ENCODE results near the gene SDR42E1. TPM values are rescaled to one million over a fixed set of nuclear protein-coding genes. Genes with fewer than 3 reads are reported as not detected.

Gene SDR42E1
- total and polyA plus RNA-seq, 9 of the 15 experiments (the other 6 are each of a cell fraction or from before 2014, with no cell fraction given) = 0.13 to 1.3 (median 0.42) TPM

GRCh38 chr16:81975637-81976036 lies 35.6 kb downstream of the SDR42E1 start:
- peak; percentile 51 for FAIRE-seq
- H3K9me3 ChIP-seq (replicated peaks; ENCODE audit: control insufficient read depth, insufficient read depth, low read depth, low read length) = no peaks in the 10 kb centered on the region
- ATAC-seq = no peak
- no TSS peak for BruUV-seq (replicated peaks)
- no peak for DNase-seq (ENCODE audit: extremely low read depth in 1 of 4, low spot score in 3 of 4)
- in situ Hi-C loops (cut with MboI) (no loop called here), intact Hi-C loops (cut with micrococcal nuclease) (no loop called here)
- H3K27me3 ChIP-seq (ENCODE audit: control insufficient read depth in 2 of 2, insufficient read depth in 2 of 2, low read length in 2 of 2) = 0 out of 5 replicates have a peak, but pooled peaks cover 0 to 3% of the 10 kb centered on the region in 2 experiments
- ChIA-PET POLR2A (interaction anchor here (0.6 kb wide), 1 partner anchor 89 kb away, joined by 3 read pairs; no protein-coding TSS in a partner anchor), CTCF (ENCODE audit: low intra/inter-chr PET ratio) (no interaction called here)
- H3K4me2 ChIP-seq (ENCODE audit: insufficient read depth, low read length) = no peak overlapping the region
- no peaks in the 10 kb centered on the region for H3K36me3 ChIP-seq (ENCODE audit: control insufficient read depth, insufficient read depth, low read length)
- 0% methylated on average over 1 of the region's 1 CpG for whole genome bisulfite sequencing (ENCODE audit: insufficient coverage, low coverage, missing lambda C conversion rate)
- TF ChIP-seq ZNF146 (CRISPR knock-in tag; IDR thresholded peaks at IDR 0.05; ENCODE audit: unreplicated experiment) = no peak
- TF ChIP-seq ZNF174 (CRISPR knock-in tag; IDR thresholded peaks at IDR 0.05) = no peak
- no peaks in the 10 kb centered on the region for H3K79me2 ChIP-seq (ENCODE audit: control insufficient read depth, insufficient read depth, low read length)
- no peaks in the 10 kb centered on the region for H3K9me1 ChIP-seq (ENCODE audit: control insufficient read depth, insufficient read depth, low read length)
- H3K27ac ChIP-seq (ENCODE audit: extremely low read depth, low read depth, low read length) = no peak overlapping the region
- H3K4me1 ChIP-seq (replicated peaks in 1 of 2; ENCODE audit: control insufficient read depth in 2 of 2, insufficient read depth in 2 of 2, low read length in 2 of 2) = no peaks in the 10 kb centered on the region
- H4K20me1 ChIP-seq (replicated peaks; ENCODE audit: control insufficient read depth, insufficient read depth, low read length) = no peaks in the 10 kb centered on the region
- H2AFZ ChIP-seq (ENCODE audit: low read depth, low read length) = no peak overlapping the region
- H3K4me3 ChIP-seq = no peak overlapping the region
- no peak overlapping the region for H3K9ac ChIP-seq (ENCODE audit: insufficient read depth in 1 of 2, low read depth in 2 of 2, low read length in 2 of 2)

- in situ Hi-C loops (cut with MboI) = no loop called here
- no peak overlapping the region for H3K4me2 ChIP-seq (ENCODE audit: insufficient read depth, low read length)
- no peak overlapping the region for H2AFZ ChIP-seq (ENCODE audit: low read depth, low read length)
- H3K36me3 ChIP-seq (ENCODE audit: control insufficient read depth, insufficient read depth, low read length) = no peaks in the 10 kb centered on the region
- H3K4me3 ChIP-seq = no peak overlapping the region
- H3K9ac ChIP-seq (ENCODE audit: insufficient read depth in 1 of 2, low read depth in 2 of 2, low read length in 2 of 2) = no peak overlapping the region
- intact Hi-C loops (cut with micrococcal nuclease) = no loop called here
- H3K27ac ChIP-seq (ENCODE audit: extremely low read depth, low read depth, low read length) = no peak overlapping the region
- H3K27me3 ChIP-seq (ENCODE audit: control insufficient read depth in 2 of 2, insufficient read depth in 2 of 2, low read length in 2 of 2) = 0 out of 5 replicates have a peak, but pooled peaks cover 0 to 3% of the 10 kb centered on the region in 2 experiments
- H4K20me1 ChIP-seq (replicated peaks; ENCODE audit: control insufficient read depth, insufficient read depth, low read length) = no peaks in the 10 kb centered on the region
- BruUV-seq (replicated peaks) = no TSS peak
- DNase-seq (ENCODE audit: extremely low read depth in 1 of 4, low spot score in 3 of 4) (no peak), FAIRE-seq (no peak), ATAC-seq (no peak)
- WGBS (ENCODE audit: insufficient coverage, low coverage, missing lambda C conversion rate) = 0% methylated on average over 2 of the region's 2 CpGs
- POLR2A ChIA-PET = no interaction called here
- no peaks in the 10 kb centered on the region for H3K9me1 ChIP-seq (ENCODE audit: control insufficient read depth, insufficient read depth, low read length)
- CTCF ChIA-PET (ENCODE audit: low intra/inter-chr PET ratio) = no interaction called here
- H3K79me2 ChIP-seq (ENCODE audit: control insufficient read depth, insufficient read depth, low read length) = no peaks in the 10 kb centered on the region
- no peaks in the 10 kb centered on the region for H3K4me1 ChIP-seq (replicated peaks in 1 of 2; ENCODE audit: control insufficient read depth in 2 of 2, insufficient read depth in 2 of 2, low read length in 2 of 2)
- no peaks in the 10 kb centered on the region for H3K9me3 ChIP-seq (replicated peaks; ENCODE audit: control insufficient read depth, insufficient read depth, low read depth, low read length)
- TF ChIP-seq POU5F1 (IDR thresholded peaks at IDR 0.05; ENCODE audit: borderline replicate concordance, low read depth, low read length, partially characterized antibody) (no peak), E2F6 (IDR thresholded peaks at IDR 0.05; ENCODE audit: borderline replicate concordance in 1 of 2, extremely low read depth in 1 of 2, insufficient read depth in 1 of 2, insufficient read length in 1 of 2, low read depth in 1 of 2, low read length in 1 of 2, poor library complexity in 1 of 2, severe bottlenecking in 1 of 2) (no peak), DPF2 (IDR thresholded peaks at IDR 0.05) (no peak), BRF1 (IDR thresholded peaks at IDR 0.05; ENCODE audit: borderline replicate concordance, extremely low read depth, insufficient read length) (no peak), SRSF7 (optimal IDR thresholded peaks at IDR 0.05; ENCODE audit: low read depth, low read length) (no peak), SNIP1 (IDR thresholded peaks at IDR 0.05; ENCODE audit: low read depth) (no peak), RB1 (IDR thresholded peaks at IDR 0.05; ENCODE audit: low read depth) (no peak), ZMIZ1 (IDR thresholded peaks at IDR 0.05; ENCODE audit: low read depth in 2 of 2, low read length in 2 of 2) (no peak), PTRF (tag; IDR thresholded peaks at IDR 0.05) (no peak)
These were observed 37.5 kb downstream of the SDR42E1 start for GRCh38 chr16:81973737-81974136.
